Fibroblast of upper back skin (primary cell): ENCODE measurements around the gene ODC1.
A peak's percentile ranks its signal among the peaks of the same experiment; 100 is the strongest.

ENCODE experiments used
- DNase-seq: peaks from one replicate; pipeline ENCODE4 v3.0.0-alpha.2; 2013

ODC1 gene

DNA sequence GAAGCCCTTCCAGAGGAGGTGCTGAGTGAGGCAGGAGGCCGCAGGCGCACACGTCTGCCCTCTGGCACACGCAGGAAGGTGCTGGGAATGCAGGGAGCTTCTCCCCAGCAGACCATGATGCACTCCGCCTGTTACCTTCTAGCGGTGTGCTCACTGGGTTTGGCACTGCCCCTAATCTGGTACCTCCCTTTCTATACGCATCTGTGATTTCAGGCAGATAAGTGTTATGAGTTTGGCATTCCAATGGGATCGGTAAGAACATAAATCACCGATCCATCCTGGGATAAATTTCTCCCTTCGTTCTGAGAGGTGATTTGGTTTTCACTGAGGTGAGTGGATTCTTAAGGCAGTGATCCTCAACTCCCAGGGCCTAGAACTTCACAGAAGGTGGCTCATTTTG lies 34.6 kb downstream of the ODC1 start:
- no peak for DNase-seq

DNA sequence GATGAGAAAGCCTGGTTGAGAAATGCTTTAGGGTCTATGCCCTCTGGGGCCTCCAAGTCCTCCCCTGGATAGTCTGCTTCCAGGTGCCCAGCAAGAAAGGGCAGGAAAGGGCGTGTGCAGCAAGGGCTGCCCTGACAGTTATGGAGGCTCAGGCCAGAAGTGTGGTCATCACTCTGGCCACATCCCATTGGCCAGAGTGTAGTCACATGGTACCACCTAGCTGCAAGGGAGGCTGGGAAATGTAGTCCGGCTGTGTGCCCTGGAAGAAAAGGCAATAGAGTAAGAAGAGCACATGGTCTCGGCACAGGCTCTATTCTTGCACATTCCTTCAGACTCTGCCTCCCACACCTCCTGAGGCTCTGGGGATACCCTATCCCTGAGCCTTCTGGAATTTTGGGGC lies 35.7 kb downstream of the ODC1 start:
- DNase-seq = peak; percentile 43

DNA sequence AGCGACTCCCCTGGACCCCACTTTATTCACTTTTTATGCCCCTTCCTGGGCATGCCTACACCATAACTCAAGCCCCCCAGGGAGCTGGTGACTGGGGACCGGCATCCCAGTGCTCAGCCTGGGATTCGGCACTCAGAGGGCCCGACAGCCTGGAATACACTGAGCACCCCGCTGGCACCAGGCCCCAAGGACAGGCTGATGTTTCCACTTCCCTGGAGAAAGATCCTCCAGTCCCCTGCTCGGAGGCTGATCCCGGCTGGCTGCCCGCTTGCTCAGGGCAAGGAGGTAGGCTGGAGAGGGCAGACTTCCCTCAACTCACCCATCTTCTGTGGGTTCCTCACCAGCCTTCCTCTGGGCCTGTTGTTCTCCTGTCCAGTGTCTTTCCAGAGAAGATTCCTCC lies 36.6 kb downstream of the ODC1 start:
- DNase-seq = no peak

DNA sequence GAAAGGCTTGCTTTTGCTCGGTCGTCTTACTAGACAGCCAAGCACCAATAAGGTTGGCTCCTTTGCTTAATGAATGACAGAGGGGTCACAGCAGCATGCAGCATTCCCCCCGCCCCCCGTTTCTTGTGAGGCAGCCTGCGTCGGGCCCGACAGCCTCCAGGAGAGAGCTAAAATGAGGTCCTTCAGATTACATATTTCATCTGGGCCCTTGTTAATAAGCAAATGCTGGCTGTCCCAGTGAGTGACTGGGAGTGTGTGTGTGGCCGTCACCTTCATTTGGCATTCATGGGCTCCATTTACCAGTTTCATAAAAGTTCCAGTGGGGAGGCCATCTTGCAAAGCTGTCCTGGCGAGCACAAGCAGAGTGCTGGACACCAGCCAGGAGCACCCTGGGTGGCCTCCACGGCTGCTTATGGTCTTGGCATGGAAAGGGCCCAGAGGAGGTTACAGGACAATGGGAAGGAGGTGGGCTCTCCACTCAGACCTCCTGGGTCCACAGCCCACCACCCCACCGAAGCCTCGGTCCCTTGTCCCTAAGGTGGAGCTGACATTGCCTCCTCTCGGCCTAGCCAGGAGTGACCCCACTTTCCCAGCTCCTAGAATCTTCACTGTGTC lies 37.2 kb downstream of the ODC1 start:
- peak; percentile 26 for DNase-seq

DNA sequence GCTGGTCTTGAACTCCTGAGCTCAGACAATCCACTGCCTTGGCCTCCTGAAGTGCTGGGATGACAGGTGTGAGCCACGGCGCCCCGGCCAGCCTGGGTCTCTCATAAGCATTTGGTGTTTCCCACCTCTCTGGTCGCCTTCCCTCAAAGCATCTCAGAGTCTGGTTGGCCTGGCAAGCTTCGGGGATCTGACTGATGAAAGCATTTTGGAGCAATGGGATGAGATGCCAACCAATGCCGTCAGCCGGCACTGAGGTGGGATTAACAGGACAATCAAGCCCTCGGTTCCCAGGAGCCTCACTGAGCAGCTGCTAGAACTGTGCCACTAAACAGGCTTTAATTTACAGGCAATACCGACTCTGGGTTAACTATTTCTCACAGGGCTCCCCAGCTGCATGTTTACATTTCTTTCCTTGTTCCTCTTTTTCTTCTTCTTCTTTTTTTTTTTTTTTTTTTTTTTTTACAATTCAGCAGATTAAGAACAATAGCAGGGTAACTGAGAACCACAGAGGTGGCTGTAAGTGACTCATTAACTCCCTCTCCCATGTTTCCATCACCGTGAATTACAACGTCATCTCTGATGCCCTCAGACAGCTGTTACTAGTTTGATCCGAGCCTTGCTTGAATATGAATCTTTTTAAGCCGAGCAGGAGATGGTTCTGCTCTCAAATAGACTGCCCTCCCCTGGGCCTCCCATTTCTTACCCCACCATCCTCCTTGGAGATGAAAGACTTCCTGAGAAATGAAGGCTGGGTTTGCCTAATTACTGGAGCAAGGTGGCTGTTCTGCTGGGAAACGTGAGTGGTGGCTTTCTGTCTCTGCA lies 37.9 kb downstream of the ODC1 start:
- DNase-seq = peak; percentile 56

DNA sequence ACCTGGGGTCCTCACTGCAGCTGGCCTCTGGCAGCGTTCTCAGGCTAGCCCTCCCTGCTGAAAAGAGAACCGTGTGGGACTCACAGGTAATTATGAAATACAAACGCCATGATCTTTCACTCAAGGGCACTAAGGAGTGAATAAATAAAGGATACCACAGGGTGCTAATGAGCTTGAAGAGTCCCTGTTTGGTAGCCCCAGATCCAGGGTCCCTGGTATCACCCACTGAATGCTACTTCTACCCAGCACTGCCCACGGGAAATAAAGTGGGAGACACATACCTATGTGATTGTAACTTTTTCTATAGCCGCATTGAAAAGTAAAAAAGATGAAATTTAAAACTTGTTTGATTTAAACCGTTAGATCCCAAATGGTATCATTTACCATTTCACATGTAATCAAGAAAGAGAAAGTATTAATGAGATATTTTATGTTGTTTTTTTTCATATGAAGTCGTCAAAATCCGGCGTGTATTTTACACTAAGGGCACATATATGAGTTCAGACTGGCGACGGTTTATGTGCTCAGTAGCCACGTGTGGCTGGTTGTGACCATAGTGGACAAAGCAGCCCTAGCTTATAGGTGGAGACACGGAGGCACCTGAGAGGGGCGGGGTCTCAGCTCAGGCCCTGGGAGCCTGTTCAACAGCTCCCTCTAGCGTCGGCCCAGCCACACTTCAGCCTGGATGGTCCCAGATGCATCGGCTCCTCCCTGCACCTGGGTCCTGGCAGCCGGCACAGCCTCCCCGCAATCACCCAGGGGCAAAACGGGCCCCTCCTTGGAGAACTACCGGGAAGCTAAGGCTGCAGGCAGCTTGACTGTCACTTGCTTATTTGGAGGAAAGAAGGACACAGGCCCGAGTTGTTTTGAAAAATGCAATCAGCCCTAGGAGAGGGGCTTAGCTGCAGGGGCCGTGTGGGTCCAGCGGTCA lies 39.2 kb downstream of the ODC1 start:
- DNase-seq = peak; percentile 55

DNA sequence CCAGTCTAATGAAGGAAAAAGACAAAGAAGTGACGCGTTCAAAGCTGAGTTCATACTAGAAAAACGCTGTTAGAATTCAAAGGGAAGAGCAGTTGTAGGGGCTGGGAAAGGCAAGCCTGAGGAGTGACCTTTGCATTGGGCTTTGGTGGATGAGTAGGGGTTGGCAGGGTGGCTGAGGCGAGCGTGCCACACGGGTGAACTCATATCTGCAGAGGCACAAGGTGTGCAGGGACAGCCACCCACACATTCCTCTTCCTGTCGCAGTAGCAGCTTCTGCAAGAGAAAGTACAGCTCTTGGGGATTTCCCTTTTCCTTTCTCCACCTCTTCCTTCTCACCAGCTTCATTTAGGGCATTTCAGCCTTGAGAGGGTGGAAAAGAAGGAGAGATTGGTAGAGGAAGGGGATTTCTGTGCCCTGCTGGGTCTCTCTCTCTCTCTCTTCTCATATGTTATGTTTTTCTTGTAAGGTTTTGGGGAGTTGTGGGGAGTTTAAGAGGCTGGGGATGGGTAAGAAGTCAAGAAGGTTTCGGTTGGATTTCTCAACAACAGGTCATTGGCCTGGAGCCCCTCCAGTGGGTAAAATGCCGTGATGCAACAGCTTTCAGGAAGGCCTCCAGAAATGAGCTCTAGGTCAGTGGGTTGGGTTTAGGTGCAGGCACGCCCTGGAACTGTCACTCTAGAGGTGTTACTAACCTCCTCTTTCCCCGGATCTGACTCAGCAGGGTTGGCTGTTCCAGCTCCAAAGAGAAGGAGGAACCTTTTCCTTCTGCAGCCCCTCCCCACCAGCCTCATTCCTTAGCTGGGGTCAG lies 40.1 kb downstream of the ODC1 start:
- DNase-seq = peak; percentile 16

DNA sequence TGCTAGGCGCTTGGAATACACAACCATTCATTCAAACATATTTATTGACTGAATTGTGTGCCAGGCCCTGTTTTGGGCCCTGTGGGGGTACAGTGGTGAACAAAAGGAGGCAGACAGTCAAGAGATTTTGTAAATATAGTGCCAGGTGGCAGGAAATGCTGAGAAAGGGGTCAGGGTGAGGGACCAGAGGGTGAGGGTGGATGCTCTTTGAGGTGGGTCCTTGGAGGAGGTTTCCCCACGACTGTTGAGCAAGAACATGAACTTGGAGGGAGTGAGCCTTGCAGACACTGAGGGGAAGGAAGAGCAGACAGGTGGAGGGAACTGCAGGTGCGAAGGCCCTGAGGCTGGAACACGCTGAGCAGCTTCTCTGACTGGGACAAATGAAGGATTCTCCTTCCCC lies 40.7 kb downstream of the ODC1 start:
- no peak for DNase-seq

DNA sequence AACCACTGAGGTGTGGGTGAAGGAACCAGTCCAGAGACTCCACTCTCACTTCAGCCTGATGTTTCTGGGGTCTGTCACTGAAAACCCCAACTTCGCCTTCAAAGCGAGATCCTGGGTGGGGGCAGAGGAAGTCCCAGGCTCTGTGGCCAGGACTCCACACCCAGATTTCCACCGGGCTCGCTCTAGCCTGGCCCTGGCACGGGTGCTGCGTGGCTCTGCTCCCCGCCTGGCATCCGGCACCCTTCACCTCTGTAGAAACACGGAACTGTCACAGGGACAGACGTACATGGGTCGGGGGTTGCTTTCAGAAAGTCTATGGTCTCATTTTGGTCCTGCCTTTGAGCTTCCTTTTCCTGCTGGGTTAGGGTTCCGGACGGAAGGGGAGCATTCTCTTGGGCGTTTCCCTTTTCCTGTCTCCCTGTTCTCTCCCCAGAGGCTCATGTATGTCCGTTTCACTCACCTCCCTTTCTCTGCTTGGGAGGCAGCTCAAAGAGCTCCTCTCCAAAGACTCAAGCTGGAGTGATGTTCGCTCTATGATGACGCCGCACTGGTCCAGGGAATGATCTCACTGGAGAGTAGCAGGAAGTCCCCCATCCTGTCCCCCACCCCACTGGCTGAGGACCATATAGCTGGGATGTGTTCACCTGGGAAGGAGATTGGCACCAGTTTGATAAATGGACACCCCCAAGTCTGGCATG lies 41.5 kb downstream of the ODC1 start:
- no peak for DNase-seq

DNA sequence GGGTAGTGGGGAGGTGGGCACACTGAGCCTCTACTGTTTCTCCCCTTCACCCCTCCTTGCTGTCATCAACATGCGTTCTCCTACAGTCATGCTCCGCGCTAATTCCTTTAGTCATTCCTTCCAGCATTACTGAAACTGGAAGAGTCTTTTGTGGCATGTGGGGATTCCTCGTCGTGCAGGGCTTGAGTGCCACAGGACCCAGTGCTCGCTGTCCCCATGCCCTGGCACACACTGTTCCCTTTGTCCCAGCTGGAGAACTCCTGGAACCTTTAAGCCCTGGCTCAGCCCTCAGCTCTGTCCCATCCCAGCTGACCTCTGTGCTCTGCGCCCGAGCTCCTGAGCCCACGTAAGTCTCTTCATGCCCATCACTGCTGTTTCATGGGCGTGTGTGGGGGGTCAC lies 42.1 kb downstream of the ODC1 start:
- DNase-seq = no peak

DNA sequence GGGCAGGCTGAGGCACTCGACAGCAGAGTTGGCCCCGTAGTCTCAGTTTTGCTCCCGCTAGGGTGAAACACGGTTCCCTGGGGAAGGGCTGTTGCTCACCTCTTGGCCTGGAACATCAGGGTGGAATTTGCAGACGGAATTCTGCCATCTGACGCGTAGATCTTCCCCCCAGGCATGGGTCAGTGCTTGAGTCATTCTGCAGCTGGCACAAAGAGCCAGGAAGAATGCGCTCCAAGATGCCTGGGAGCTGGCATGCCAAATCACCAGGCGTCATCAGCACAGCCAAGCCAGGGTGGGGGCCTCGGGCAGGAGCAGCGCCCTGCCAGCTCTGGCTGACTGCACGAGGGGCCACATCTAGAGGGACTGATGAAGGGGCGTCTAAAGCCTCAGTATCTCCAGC lies 42.7 kb downstream of the ODC1 start:
- DNase-seq = peak; percentile 81

DNA sequence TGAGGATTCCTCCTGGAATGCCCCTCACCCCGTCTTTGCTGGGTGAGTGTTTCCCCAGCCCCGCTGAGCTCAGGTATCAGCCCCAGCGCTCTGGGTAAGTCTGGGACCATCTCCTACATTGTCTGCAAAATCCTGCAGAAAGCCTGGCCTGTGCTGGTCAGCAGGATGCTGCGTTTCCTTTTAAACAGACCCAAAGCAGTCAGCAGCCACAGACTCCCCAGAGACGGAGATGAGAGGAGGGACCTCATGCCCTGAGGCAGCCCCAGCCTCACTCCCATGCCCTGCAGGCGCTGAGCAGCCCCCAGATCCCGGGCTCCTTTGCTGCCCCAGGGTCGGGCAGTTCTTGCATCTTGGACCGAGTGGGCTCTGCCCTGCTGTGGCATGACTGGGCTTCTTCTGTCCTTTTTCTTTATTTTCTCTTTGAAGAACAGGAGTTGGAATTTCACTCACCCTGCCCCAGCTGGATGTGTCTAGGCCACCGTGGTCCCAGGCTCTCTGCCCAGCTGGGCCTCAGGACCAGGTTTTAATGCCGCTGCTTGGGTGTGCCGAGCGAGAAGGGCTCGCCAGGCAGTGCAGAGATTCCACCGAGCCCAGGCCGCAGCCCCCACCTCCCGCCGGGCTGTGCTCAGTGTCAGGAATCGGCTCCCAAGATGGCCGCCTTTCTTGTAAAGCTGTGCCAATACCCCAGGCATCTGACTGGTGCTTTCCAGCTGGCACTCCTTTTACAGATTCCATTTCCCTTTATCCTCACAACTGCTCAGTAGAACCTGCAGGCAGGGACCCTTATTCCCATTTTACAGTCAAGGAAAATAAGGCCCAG lies 43.6 kb downstream of the ODC1 start:
- DNase-seq = no peak

DNA sequence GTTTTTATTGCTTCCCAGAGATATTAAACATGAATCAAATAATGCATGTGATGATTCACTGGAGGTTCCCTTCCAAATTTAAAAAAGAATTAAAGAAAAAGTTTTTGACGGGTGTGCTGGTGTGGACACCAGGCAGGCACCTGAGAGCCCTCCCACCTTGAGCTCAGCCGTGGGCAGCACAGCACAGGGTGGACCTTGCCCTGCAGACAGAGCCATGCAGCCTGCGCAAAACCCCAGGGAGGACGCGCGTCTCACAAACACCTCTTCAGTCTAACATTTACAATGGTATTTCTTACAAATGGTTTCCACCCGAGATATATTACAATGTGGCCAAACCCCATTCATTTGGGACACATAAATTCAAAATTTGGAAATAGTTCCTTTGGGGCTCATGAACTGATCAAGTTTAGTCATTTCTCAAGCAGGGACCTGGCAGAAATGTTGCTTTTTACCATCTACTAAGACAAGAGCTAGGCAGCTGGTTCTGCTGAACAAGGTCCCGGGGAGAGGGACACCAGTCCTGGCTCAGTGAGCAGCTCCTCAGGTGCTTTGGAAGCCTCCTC lies 45.4 kb downstream of the ODC1 start:
- no peak for DNase-seq

DNA sequence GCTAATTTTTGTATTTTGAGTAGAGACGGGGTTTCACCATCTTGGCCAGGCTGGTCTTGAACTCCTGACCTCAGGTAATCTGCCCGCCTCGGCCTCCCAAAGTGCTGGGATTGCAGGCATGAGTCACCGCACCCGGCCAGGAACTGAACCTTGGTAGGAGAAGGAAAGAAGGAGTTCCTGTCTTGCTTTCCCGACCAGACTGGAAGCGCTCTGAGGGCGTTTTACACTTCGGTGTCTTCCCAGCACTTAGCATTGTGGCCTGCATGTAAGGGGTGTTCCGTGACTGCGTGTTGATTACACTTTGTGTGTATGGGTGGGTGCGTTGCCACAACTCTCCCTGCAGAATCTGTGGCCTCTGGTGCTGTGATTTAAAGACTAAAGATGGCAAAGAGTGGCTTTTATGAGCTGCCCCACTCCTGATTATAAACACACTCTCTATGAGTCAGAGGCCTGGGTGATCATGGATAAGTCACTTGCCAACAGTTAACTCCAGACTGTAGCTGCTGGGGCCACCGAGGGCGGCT lies 46.0 kb downstream of the ODC1 start:
- no peak for DNase-seq

DNA sequence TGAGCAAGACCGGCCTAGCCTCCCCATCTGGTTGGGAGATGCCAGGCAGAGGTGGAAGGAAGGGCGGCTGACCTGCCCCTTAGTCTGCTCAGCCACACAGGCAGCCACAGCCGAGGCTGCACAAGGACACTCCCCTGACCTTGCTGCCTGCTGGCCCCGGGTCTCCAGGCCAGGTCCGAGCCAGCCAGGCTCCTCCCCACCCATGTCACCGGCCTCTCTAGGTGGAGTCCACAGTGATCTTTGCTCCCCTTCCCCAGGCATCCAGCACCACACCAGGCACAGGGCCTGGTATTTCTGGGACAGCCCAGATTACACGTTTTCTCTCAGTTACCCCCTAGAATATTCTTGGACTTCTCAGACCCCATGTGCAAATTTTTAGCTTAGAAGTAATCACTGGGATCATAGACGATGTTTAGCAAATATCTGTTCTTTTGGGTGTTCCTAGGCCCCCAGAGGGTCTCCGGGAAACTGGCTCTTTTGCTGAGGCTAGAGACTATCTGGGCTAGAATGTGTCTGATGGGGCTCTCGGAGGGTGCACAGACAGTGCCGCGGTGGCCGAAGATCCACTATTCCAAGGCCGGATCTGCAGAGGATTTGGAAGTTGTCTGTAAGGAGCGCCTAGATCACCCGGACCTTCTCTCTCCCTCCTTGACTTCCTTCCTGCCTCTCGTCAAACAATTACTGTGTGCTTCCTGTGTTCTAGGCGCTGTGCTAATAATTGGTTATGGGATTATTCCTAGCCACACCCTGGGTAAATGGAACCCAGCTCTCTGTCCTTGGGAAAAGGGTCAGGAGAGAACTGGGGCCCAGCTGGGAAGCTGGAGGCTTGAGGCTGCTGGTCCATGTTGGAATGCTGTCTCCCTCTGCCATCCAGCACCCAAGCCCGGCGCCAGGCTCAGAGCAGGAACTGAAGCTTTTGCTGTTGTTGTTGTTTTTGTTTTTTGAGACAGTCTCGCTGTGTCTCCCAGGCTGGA lies 46.9 kb downstream of the ODC1 start:
- DNase-seq = no peak

DNA sequence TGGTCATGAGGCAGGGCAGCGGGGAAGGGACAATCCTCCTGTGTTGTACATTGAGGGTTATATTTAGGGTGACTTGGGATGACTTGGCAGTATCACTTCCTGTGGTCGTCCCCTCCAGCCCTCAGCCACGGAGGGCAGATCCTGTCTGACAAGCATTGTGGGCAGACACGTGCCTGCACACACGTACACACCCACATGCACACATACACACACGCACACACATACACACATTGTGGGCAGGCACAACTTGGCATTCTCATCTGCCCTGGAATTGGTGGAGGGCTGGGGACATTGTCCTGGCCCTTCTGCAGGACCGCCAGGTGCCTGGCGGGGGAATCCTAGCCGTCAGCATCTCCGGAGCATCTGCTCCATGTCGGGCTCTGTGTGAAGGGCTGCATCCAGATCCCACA lies 47.6 kb downstream of the ODC1 start:
- DNase-seq = no peak

DNA sequence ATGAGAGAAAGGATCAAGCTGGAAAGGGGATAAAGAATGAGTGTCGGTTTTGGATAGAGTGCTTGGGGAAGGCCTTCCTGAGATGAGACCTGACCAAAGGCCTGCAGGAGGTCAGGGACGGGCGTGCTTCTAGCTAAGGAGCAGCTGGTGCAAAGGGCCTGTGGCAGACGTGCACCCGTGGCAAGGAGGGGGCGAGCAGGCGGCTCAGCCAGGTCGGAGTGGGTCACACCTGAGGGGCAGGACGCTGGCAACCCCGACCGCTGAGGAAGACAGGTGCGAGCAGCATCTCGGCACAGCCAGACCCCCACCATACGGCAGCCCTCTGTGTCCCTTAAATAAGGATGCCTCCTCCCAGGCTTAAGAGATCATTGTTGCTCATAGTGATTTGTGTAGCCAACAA lies 48.1 kb downstream of the ODC1 start:
- DNase-seq = no peak

DNA sequence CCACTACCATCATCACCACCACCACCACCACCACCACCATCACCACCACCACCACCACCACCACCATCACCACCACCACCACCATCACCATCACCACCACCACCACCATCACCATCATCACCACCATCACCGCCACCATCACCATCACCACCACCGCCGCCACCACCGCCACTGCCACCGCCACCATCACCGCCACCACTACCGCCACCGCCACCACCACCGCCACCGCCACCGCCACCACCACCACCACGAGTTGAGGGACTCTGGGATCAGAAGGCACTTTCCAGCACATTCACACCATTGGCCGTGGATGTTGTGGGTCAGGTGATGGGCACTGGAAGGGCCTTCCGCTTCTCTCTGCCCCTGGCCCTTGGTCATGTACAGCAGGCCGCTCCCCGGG lies 48.8 kb downstream of the ODC1 start:
- no peak for DNase-seq

DNA sequence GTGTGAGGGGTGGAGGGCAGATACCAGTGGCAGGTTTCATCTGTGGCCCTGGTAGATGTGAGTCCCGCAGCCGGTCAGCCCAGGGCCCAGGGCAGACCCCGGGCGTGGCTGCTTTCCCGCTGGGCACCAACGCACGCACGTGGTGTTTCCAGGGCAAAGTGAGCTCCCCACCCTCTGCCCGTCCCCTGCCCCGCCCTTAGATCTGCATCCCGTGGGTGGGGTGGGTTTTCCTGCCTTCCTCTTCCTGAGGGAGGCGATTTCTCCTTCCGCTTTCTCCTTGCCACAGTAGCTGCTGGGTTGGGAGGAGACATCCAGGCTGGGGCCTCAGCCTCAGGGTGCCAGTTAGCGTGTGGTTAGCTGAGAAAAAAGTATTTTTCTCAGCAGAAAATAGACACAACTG lies 49.6 kb downstream of the ODC1 start:
- DNase-seq = no peak
